Measurements from ENCODE around the gene CHRM4.

- TF ChIP-seq CTCF (conservative IDR thresholded peaks at IDR 0.05; ENCODE audit: low read length): no peak
- no peak for TF ChIP-seq EZH2phosphoT487 (IDR thresholded peaks at IDR 0.05; ENCODE audit: borderline replicate concordance)
These were observed 1.6 kb upstream of the CHRM4 start for GRCh38 chr11:46393231-46393616.
